Fibroblast of lung (primary cell): ENCODE results near the gene TF. TPM values are rescaled to one million over a fixed set of nuclear protein-coding genes. Genes with fewer than 3 reads are reported as not detected.

Source experiments
- DNase-seq, 2 donors: peaks; one replicate each; pipeline versions ENCODE4 v3.0.0 to v3.0.0-alpha.2; 2010; ENCODE audit warnings: low read depth in 2 of 2
- H2AFZ ChIP-seq: 2 replicates; pipeline ENCODE4 v1.5.1; 2012; ENCODE audit warnings: low read length, control low read depth, inconsistent platforms
- H3K27ac ChIP-seq: 2 replicates; pipeline ENCODE4 v1.5.1; 2011; ENCODE audit warnings: low read length, control low read depth; ENCODE audit not compliant: insufficient read depth
- H3K27me3 ChIP-seq: 2 replicates; pipeline ENCODE4 v1.5.1; 2011; ENCODE audit warnings: mild to moderate bottlenecking, low read length; ENCODE audit not compliant: control insufficient read depth, insufficient read depth
- H3K36me3 ChIP-seq: 2 replicates; pipeline ENCODE4 v1.5.1; 2011; ENCODE audit warnings: low read length; ENCODE audit not compliant: control insufficient read depth, insufficient read depth
- H3K4me1 ChIP-seq: 2 replicates; pipeline ENCODE4 v1.5.1; 2011; ENCODE audit warnings: low read length; ENCODE audit not compliant: control insufficient read depth, insufficient read depth; ENCODE audit errors: extremely low read depth
- H3K4me2 ChIP-seq: 2 replicates; pipeline ENCODE4 v1.5.1; 2011; ENCODE audit warnings: low read length, control low read depth; ENCODE audit not compliant: insufficient read depth; ENCODE audit errors: extremely low read depth
- H3K4me3 ChIP-seq, 4 experiments: fragments of 200-600 bp in 1 of 4; sonication (generic) in 1 of 4; replicated peaks in 1 of 4; 2 replicates each; pipeline ENCODE4 v1.5.1; 2011 to 2016; ENCODE audit warnings: low read length in 4 of 4, low read depth in 3 of 4, mild to moderate bottlenecking in 3 of 4, control low read depth in 2 of 4, inconsistent platforms in 1 of 4, mixed read lengths in 1 of 4; ENCODE audit not compliant: insufficient read depth in 1 of 4; ENCODE audit errors: control extremely low read depth in 1 of 4
- H3K79me2 ChIP-seq: 2 replicates; pipeline ENCODE4 v1.5.1; 2012; ENCODE audit warnings: mild to moderate bottlenecking, low read length, inconsistent platforms; ENCODE audit not compliant: control insufficient read depth, insufficient read depth
- H3K9ac ChIP-seq: 2 replicates; pipeline ENCODE4 v1.5.1; 2011; ENCODE audit warnings: mild to moderate bottlenecking, low read length, control low read depth; ENCODE audit not compliant: insufficient read depth
- H3K9me3 ChIP-seq: 2 replicates; pipeline ENCODE4 v1.5.1; 2012; ENCODE audit warnings: low read depth, low read length; ENCODE audit not compliant: control insufficient read depth, insufficient read depth
- H4K20me1 ChIP-seq: 2 replicates; pipeline ENCODE4 v1.5.1; 2011; ENCODE audit warnings: low read length; ENCODE audit not compliant: control insufficient read depth, insufficient read depth; ENCODE audit errors: extremely low read depth
- EZH2 ChIP-seq: IDR thresholded peaks from 2 replicates; pipeline ENCODE4 v1.5.1; 2012; ENCODE audit warnings: low read length, control low read depth, mild to moderate bottlenecking; ENCODE audit errors: missing control alignments
- polyA plus RNA-seq, 2 donors: library from polyadenylated mRNA; depleted of rRNA in 1 of 2; stranded (reverse) in 1 of 2; unstranded in 1 of 2; fragments of >200 nt; gene quantifications; 2 replicates each; pipeline ENCODE4 v1.2.1, GENCODE V29; 2011 to 2012; ENCODE audit warnings: missing spikeins in 1 of 2
- total RNA-seq: library from RNA; depleted of rRNA; stranded (reverse); fragments of >200 nt; gene quantifications from 2 replicates; pipeline ENCODE4 v1.2.1, GENCODE V29; 2014
- TF ChIP-seq, protein P1 (sequence below), 2 donors: IDR thresholded peaks in 1 of 2; conservative IDR thresholded peaks in 1 of 2; 1 replicate in 1 of 2; 2 replicates in 1 of 2; pipeline ENCODE4 v1.5.1; 2011 to 2012; ENCODE audit warnings: low read length in 2 of 2, control low read depth in 1 of 2, inconsistent platforms in 1 of 2, low read depth in 1 of 2, mild to moderate bottlenecking in 1 of 2

Gene TF
- total and polyA plus RNA-seq, 2 donors (not counting 1 experiment from before 2014, with no cell fraction given) = 0.05 to 0.33 TPM

DNA sequence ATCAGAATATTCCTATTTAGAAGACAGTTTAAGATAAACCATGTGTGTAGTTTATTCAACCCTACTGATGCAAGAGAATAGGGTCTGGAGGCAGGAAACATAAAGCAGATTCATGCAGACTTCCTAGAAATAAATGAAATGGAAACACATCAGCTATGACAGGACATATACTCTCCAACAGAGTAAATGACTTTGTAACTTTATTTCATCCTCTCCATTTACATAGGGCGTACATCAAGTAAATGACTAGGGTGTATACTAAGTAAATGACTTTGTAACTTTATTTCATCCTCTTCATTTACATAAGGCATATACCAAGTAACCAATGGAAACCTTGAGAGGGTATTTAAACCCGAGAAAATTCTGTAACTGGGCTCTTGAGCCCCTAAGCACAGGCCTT, 41.8 kb downstream of the TF start:
- H3K36me3 ChIP-seq = no peaks in the 10 kb centered on the region
- no peak overlapping the region for H3K4me2 ChIP-seq
- no peaks in the 10 kb centered on the region for H3K4me1 ChIP-seq
- no peak overlapping the region for H3K9ac ChIP-seq
- no peak overlapping the region for H3K27ac ChIP-seq
- H3K79me2 ChIP-seq = no peaks in the 10 kb centered on the region
- no peaks in the 10 kb centered on the region for H3K9me3 ChIP-seq
- DNase-seq = no peak
- H4K20me1 ChIP-seq = no peaks in the 10 kb centered on the region
- no peak overlapping the region for H2AFZ ChIP-seq
- TF ChIP-seq, protein P1, sequence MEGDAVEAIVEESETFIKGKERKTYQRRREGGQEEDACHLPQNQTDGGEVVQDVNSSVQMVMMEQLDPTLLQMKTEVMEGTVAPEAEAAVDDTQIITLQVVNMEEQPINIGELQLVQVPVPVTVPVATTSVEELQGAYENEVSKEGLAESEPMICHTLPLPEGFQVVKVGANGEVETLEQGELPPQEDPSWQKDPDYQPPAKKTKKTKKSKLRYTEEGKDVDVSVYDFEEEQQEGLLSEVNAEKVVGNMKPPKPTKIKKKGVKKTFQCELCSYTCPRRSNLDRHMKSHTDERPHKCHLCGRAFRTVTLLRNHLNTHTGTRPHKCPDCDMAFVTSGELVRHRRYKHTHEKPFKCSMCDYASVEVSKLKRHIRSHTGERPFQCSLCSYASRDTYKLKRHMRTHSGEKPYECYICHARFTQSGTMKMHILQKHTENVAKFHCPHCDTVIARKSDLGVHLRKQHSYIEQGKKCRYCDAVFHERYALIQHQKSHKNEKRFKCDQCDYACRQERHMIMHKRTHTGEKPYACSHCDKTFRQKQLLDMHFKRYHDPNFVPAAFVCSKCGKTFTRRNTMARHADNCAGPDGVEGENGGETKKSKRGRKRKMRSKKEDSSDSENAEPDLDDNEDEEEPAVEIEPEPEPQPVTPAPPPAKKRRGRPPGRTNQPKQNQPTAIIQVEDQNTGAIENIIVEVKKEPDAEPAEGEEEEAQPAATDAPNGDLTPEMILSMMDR (conservative IDR thresholded peaks at IDR 0.05 in 1 of 2, IDR thresholded peaks at IDR 0.05 in 1 of 2; ENCODE audit: low read depth in 1 of 2, low read length in 2 of 2) = no peak
- no peak for TF ChIP-seq EZH2
- H3K4me3 ChIP-seq = no peak overlapping the region
- no peaks in the 10 kb centered on the region for H3K27me3 ChIP-seq

DNA sequence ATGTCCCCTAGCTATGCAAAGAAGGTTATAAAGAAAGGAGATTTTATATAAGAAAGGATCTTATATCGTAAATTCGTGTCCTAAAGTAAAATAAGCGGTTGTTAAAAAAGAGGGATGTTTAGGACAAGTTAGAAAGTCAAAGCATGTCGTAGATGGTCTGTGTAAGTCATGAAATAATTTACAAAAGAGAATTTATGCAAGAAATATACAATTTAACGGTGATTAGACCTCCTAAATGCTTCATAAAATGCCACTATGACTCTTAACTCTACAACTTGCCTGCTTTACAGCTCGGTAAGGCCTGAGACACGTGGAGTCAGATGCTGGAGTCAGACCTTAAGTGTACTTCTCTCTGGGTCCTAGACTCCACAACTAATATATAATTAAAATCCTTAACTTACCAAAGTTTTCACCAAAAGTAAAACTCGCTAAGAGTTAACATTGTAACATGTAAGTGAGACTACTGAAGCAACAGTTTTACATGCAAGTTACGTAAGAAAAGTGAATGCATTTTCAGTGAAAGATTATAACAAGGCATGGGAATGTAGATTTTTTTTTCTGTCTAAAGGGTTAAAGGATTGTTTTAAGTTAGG, 46.1 kb downstream of the TF start:
- no peaks in the 10 kb centered on the region for H3K9me3 ChIP-seq
- H3K27me3 ChIP-seq = no peaks in the 10 kb centered on the region
- H4K20me1 ChIP-seq = no peaks in the 10 kb centered on the region
- no peak overlapping the region for H3K9ac ChIP-seq
- TF ChIP-seq EZH2 = no peak
- TF ChIP-seq, protein P1 (conservative IDR thresholded peaks at IDR 0.05 in 1 of 2, IDR thresholded peaks at IDR 0.05 in 1 of 2; ENCODE audit: low read depth in 1 of 2, low read length in 2 of 2) = no peak
- DNase-seq = peak; percentile 6 to 17
- no peaks in the 10 kb centered on the region for H3K36me3 ChIP-seq
- H3K79me2 ChIP-seq = no peaks in the 10 kb centered on the region
- no peak overlapping the region for H3K27ac ChIP-seq
- H3K4me1 ChIP-seq = no peaks in the 10 kb centered on the region
- no peak overlapping the region for H2AFZ ChIP-seq
- H3K4me3 ChIP-seq = no peak overlapping the region
- H3K4me2 ChIP-seq = no peak overlapping the region

GRCh38 chr3:133797396-133798105, 51.4 kb downstream of the TF start:
- peak in 1 of 2 donors; percentile 8 for DNase-seq
- TF ChIP-seq, protein P1 (conservative IDR thresholded peaks at IDR 0.05 in 1 of 2, IDR thresholded peaks at IDR 0.05 in 1 of 2; ENCODE audit: low read depth in 1 of 2, low read length in 2 of 2) = no peak
- no peak for TF ChIP-seq EZH2
- Histone ChIP-seq H3K79me2 (no peaks in the 10 kb centered on the region), H3K4me3 (no peak overlapping the region), H4K20me1 (no peaks in the 10 kb centered on the region), H3K27ac (no peak overlapping the region), H3K4me2 (no peak overlapping the region), H3K27me3 (peaks cover 7% of the 10 kb centered on the region), H3K9ac (no peak overlapping the region), H3K9me3 (no peaks in the 10 kb centered on the region), H3K36me3 (no peaks in the 10 kb centered on the region), H2AFZ (no peak overlapping the region), H3K4me1 (no peaks in the 10 kb centered on the region)
